ENCODE data around the gene CEP78. TPM values are rescaled to one million over a fixed set of nuclear protein-coding genes. Genes with fewer than 3 reads are reported as not detected.

CEP78 gene
- total RNA-seq = 13.2 and 17.4 TPM in 2 replicates

GRCh38 chr9:78235762-78236550 lies at the start of gene CEP78:
CEP78 (plus strand) TSS chr9:78236075; CDS start chr9:78236351, 276 bp downstream.

GRCh38 chr9:78296893-78297671 lies 61.2 kb downstream of the CEP78 start, which contains the start of gene PSAT1:
PSAT1 (plus strand) TSS chr9:78297125; CDS start chr9:78297211, 86 bp downstream.

Small RNAs within 50 kb of the gene (small RNA-seq; reads per million reads assigned to genes)
- not detected for gene AL353705.4

Other genes with a start within 250 kb of the CEP78 start
- gene GNAQ, start 204.3 kb upstream of the CEP78 start, total RNA-seq = 52.7 and 60.1 TPM in 2 replicates
- 97.1 and 132 TPM in 2 replicates for gene PSAT1, start 61.0 kb downstream of the CEP78 start, total RNA-seq

Data from articular chondrocyte of knee joint (primary cell).